K562 (cell line): ENCODE results near the gene ACADM. TPM values are rescaled to one million over a fixed set of nuclear protein-coding genes. Genes with fewer than 3 reads are reported as not detected.

Experiments used
- BRCA1 ChIP-seq, 2 experiments: fragments of 450-650 bp in 1 of 2; sonication (generic) in 1 of 2; formaldehyde crosslinking in 1 of 2; IDR thresholded peaks; 2 replicates each; pipeline versions ENCODE4 v1.5.0 to v1.6.1; 2017 to 2020; ENCODE audit warnings: mild to moderate bottlenecking in 1 of 2, missing genetic modification reagents in 1 of 2
- EP300 ChIP-seq: IDR thresholded peaks from 2 replicates; pipeline ENCODE4 v1.6.1; 2012; ENCODE audit warnings: low read length, improper control_type of control experiment
- GTF2E2 ChIP-seq: fragments of 200-800 bp; sonication (Bioruptor generic); IDR thresholded peaks from 2 replicates; pipeline ENCODE4 v1.6.1; 2016; ENCODE audit warnings: missing genetic modification characterization, missing compliant biosample characterization
- HINFP ChIP-seq: fragments of 450-650 bp; conservative IDR thresholded peaks from 2 replicates; pipeline ENCODE4 v1.6.1; 2016; ENCODE audit warnings: missing genetic modification characterization, low read depth, mild to moderate bottlenecking, control low read depth, missing compliant biosample characterization
- IRF9 ChIP-seq: fragments of 450-650 bp; IDR thresholded peaks from 2 replicates; pipeline ENCODE4 v1.6.1; 2016; ENCODE audit warnings: missing biosample characterization, missing genetic modification characterization
- KDM2B ChIP-seq: fragments of 250-450 bp; sonication (Bioruptor Pico); IDR thresholded peaks from 2 replicates; pipeline ENCODE4 v1.8.0; 2021; ENCODE audit warnings: mild to moderate bottlenecking, moderate library complexity
- MBD2 ChIP-seq: sonication (generic); IDR thresholded peaks from 2 replicates; pipeline ENCODE4 v1.6.1; 2016; ENCODE audit warnings: low read depth, borderline replicate concordance
- NFRKB ChIP-seq: fragments of 450-650 bp; IDR thresholded peaks from 2 replicates; pipeline ENCODE4 v1.6.1; 2016; ENCODE audit warnings: low read depth
- POLR2G ChIP-seq: fragments of 200-400 bp; formaldehyde crosslinking; IDR thresholded peaks from 2 replicates; pipeline ENCODE4 v1.6.1; 2017; ENCODE audit warnings: low read depth, mild to moderate bottlenecking, antibody characterized with exemption, low read length, moderate library complexity
- RBM22 ChIP-seq: fragments of 200-400 bp; formaldehyde crosslinking; IDR thresholded peaks from 2 replicates; pipeline ENCODE4 v1.6.1; 2018; ENCODE audit warnings: low read length, low read depth; ENCODE audit not compliant: poor library complexity, severe bottlenecking
- SIX5 ChIP-seq, 2 experiments: IDR thresholded peaks; 2 replicates each; pipeline ENCODE4 v1.6.1; 2011; ENCODE audit warnings: low read length in 2 of 2, borderline replicate concordance in 1 of 2, low read depth in 1 of 2, mild to moderate bottlenecking in 1 of 2, moderate library complexity in 1 of 2; ENCODE audit not compliant: insufficient read depth in 1 of 2
- ZBTB5 ChIP-seq: fragments of 450-650 bp; IDR thresholded peaks from 2 replicates; pipeline ENCODE4 v1.6.1; 2017; ENCODE audit warnings: antibody characterized with exemption
- ZNF134 ChIP-seq: fragments of 250-450 bp; sonication (Bioruptor Pico); conservative IDR thresholded peaks from 2 replicates; pipeline ENCODE4 v1.4.0; 2020
- ZNF23 ChIP-seq: fragments of 250-450 bp; sonication (Bioruptor Pico); IDR thresholded peaks from 2 replicates; pipeline ENCODE4 v1.4.0; 2020; ENCODE audit warnings: mild to moderate bottlenecking
- ZNF253 ChIP-seq: fragments of 250-450 bp; sonication (Bioruptor Pico); conservative IDR thresholded peaks from 2 replicates; pipeline ENCODE4 v1.6.1; 2021; ENCODE audit warnings: mild to moderate bottlenecking
- ZNF431 ChIP-seq: sonication (generic); formaldehyde crosslinking; IDR thresholded peaks from 2 replicates; pipeline ENCODE4 v1.8.0; 2022; ENCODE audit warnings: mild to moderate bottlenecking, missing genetic modification reagents
- ZNF561 ChIP-seq: fragments of 450-650 bp; formaldehyde crosslinking; conservative IDR thresholded peaks from 2 replicates; pipeline ENCODE4 v1.4.0; 2020; ENCODE audit warnings: mild to moderate bottlenecking, moderate library complexity
- ZNF644 ChIP-seq: fragments of 200-800 bp; sonication (Bioruptor generic); IDR thresholded peaks from 2 replicates; pipeline ENCODE4 v1.6.1; 2016; ENCODE audit warnings: low read depth, missing genetic modification characterization, missing compliant biosample characterization
- polyA plus RNA-seq, 8 experiments: library from polyadenylated mRNA; depleted of rRNA in 4 of 8; stranded (reverse) in 5 of 8; unstranded in 3 of 8; fragments of >200 nt; fragmentation: Nextera tagmentation in 2 of 8; fragmentation: Illumina TruSeq in 1 of 8; extraction: Ambion mirVana in 2 of 8; extraction: Trizol in 1 of 8; gene quantifications; 2 replicates each; pipeline versions ENCODE4 v1.2.1 to v1.2.3, GENCODE V29; 2011 to 2014; ENCODE audit warnings: inconsistent platforms in 1 of 8, missing spikeins in 1 of 8
- total RNA-seq, 7 experiments: library from RNA; depleted of rRNA in 6 of 7; stranded (reverse); fragments of >200 nt in 6 of 7; fragmentation: Illumina TruSeq in 2 of 7; extraction: Trizol in 2 of 7; gene quantifications; 2 replicates each; pipeline versions ENCODE4 v1.2.1 to v1.2.3, GENCODE V29; 2011 to 2021; ENCODE audit warnings: low replicate concordance in 1 of 7
- TF ChIP-seq, protein P1 (sequence below): fragments of 250-450 bp; sonication (Bioruptor Pico); IDR thresholded peaks from 2 replicates; pipeline ENCODE4 v1.4.0; 2020; ENCODE audit warnings: mild to moderate bottlenecking, moderate library complexity, borderline replicate concordance

ACADM gene
- total and polyA plus RNA-seq, 9 of the 15 experiments (the other 6 are each of a cell fraction or from before 2014, with no cell fraction given) = 82.5 to 156 (median 123) TPM

DNA sequence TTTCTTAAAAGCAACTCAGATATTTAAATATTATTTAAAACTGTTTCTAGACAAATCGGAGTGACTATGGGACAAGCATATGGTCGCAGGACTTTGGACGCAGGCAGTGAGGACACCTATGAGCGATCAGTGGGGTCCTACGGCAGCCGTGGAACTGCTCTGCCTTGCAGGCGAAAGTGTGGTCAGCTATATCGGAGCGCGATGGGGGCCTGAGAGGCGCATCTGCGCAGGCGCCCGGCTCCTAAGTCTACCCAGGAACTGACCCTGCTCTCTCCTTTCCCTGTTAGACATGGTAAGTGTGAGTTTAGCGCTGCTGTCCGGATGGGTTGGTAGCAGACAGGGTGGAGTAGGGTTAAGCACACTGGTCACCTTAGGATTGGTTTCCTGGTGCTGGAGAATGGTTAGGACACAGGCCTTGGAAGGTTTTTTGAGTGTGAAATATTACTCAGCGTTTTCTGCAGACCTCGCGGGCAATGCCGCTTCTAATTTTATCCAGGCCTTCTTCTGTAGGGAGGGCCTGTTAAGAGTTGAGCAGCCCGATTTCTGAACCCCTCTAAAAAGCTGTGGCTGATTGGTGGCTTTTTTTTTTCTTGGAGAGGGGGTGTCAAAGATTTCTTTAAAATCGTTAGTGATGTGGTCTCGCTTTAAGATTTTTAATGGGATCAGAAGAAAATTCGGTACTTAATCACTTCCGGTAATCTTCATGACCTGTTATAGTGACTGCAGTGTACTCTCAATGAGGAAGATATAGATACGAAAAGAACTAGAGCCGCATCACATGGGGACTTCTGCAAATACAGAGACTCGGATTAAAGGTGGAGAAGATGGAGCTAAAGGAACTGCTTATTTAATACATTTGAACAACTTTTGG lies 61.7 kb downstream of the ACADM start, which contains the start of gene RABGGTB (continued):
- TF ChIP-seq ZNF431 (CRISPR knock-in tag) (0 out of 2 replicates have a peak, but pooled peaks have one; percentile 33), ZNF253 (CRISPR knock-in tag) (0 out of 2 replicates have a peak, but pooled peaks have one; percentile 56), ZNF561 (no peak), ZNF23 (no peak), KDM2B (CRISPR knock-in tag) (0 out of 2 replicates have a peak, but pooled peaks have one; percentile 48), HINFP (tag) (no peak), RBM22 (no peak), ZBTB5 (no peak), GTF2E2 (peak; percentile 74), BRCA1 (IDR thresholded peaks at IDR 0.05) (no peak), BRCA1 (CRISPR knock-in tag; IDR thresholded peaks at IDR 0.05) (no peak), IRF9 (no peak), ZNF134 (CRISPR knock-in tag) (no peak), ZNF644 (tag) (peak; percentile 41; the same call in 1 of the 2 replicates), POLR2G (peak; percentile 80), NFRKB (peak; percentile 18; the same call in 1 of the 2 replicates), MBD2 (peak; percentile 82), EP300 (no peak), SIX5 (IDR thresholded peaks at IDR 0.05; ENCODE audit: borderline replicate concordance in 1 of 2, insufficient read depth in 1 of 2, low read depth in 1 of 2, low read length in 2 of 2) (no peak)
- TF ChIP-seq, protein P1, sequence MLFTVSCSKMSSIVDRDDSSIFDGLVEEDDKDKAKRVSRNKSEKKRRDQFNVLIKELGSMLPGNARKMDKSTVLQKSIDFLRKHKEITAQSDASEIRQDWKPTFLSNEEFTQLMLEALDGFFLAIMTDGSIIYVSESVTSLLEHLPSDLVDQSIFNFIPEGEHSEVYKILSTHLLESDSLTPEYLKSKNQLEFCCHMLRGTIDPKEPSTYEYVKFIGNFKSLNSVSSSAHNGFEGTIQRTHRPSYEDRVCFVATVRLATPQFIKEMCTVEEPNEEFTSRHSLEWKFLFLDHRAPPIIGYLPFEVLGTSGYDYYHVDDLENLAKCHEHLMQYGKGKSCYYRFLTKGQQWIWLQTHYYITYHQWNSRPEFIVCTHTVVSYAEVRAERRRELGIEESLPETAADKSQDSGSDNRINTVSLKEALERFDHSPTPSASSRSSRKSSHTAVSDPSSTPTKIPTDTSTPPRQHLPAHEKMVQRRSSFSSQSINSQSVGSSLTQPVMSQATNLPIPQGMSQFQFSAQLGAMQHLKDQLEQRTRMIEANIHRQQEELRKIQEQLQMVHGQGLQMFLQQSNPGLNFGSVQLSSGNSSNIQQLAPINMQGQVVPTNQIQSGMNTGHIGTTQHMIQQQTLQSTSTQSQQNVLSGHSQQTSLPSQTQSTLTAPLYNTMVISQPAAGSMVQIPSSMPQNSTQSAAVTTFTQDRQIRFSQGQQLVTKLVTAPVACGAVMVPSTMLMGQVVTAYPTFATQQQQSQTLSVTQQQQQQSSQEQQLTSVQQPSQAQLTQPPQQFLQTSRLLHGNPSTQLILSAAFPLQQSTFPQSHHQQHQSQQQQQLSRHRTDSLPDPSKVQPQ (CRISPR knock-in tag) = no peak
